Neural progenitor cell (in vitro differentiated cells): ENCODE results near the gene CSNK2A1. TPM values are rescaled to one million over a fixed set of nuclear protein-coding genes. Genes with fewer than 3 reads are reported as not detected.
"Not testable (repeated sequence)": the region's sequence is repeated elsewhere in the genome, so short reads cannot be mapped to it uniquely, and the experiment has no call there.

Source experiments
- DNase-seq: peaks from one replicate; pipeline ENCODE4 v3.0.0-alpha.2; 2016; ENCODE audit warnings: low spot score
- H2AFZ ChIP-seq: fragments of 200-600 bp; sonication (generic); replicated peaks from 2 replicates; pipeline ENCODE4 v1.6.1; 2016; ENCODE audit warnings: antibody characterized with exemption
- H3F3A ChIP-seq: fragments of 200-600 bp; sonication (generic); 2 replicates; pipeline ENCODE4 v1.6.1; 2016; ENCODE audit warnings: antibody characterized with exemption, low read depth
- H3K27ac ChIP-seq: fragments of 200-600 bp; sonication (generic); 2 replicates; pipeline ENCODE4 v1.5.1; 2016; ENCODE audit warnings: mild to moderate bottlenecking
- H3K27me3 ChIP-seq: fragments of 200-600 bp; sonication (generic); 2 replicates; pipeline ENCODE4 v1.6.1; 2016; ENCODE audit warnings: mild to moderate bottlenecking, moderate library complexity
- H3K36me3 ChIP-seq: fragments of 200-600 bp; sonication (generic); 2 replicates; pipeline ENCODE4 v1.5.1; 2016
- H3K4me1 ChIP-seq: fragments of 200-600 bp; sonication (generic); 2 replicates; pipeline ENCODE4 v1.6.1; 2016; ENCODE audit warnings: mixed run types
- H3K4me2 ChIP-seq: fragments of 200-600 bp; sonication (generic); 2 replicates; pipeline ENCODE4 v1.6.1; 2016
- H3K4me3 ChIP-seq: fragments of 200-600 bp; sonication (generic); 2 replicates; pipeline ENCODE4 v1.5.1; 2016
- H3K79me2 ChIP-seq: fragments of 200-600 bp; sonication (generic); 2 replicates; pipeline ENCODE4 v1.6.1; 2016; ENCODE audit warnings: low read depth
- H3K9ac ChIP-seq: fragments of 200-600 bp; sonication (generic); 2 replicates; pipeline ENCODE4 v1.6.1; 2016
- H3K9me3 ChIP-seq: fragments of 200-600 bp; sonication (generic); 2 replicates; pipeline ENCODE4 v1.5.1; 2016; ENCODE audit warnings: low read depth
- H4K20me1 ChIP-seq: fragments of 200-600 bp; sonication (generic); 2 replicates; pipeline ENCODE4 v1.6.1; 2016; ENCODE audit warnings: low read depth
- H3K27ac Mint-ChIP-seq: 3 replicates; pipeline ENCODE4 v1.8.0; 2021; ENCODE audit warnings: mixed read lengths
- H3K27me3 Mint-ChIP-seq: 2 replicates; pipeline ENCODE4 v1.8.0; 2022; ENCODE audit warnings: low read depth, mild to moderate bottlenecking, inconsistent platforms, moderate library complexity, mixed read lengths; ENCODE audit not compliant: insufficient read depth
- H3K36me3 Mint-ChIP-seq: 3 replicates; pipeline ENCODE4 v1.8.0; 2021; ENCODE audit warnings: mixed read lengths
- H3K4me1 Mint-ChIP-seq: 3 replicates; pipeline ENCODE4 v1.8.0; 2021; ENCODE audit warnings: mixed read lengths
- H3K4me3 Mint-ChIP-seq: 3 replicates; pipeline ENCODE4 v1.8.0; 2021; ENCODE audit warnings: mild to moderate bottlenecking, moderate library complexity, mixed read lengths
- H3K9me3 Mint-ChIP-seq: 3 replicates; pipeline ENCODE4 v1.8.0; 2020; ENCODE audit warnings: mixed read lengths
- CTCF ChIP-seq: fragments of 200-600 bp; sonication (generic); IDR thresholded peaks from 2 replicates; pipeline ENCODE4 v1.5.1; 2017; ENCODE audit warnings: antibody characterized with exemption, mild to moderate bottlenecking
- EZH2 ChIP-seq: fragments of 200-600 bp; sonication (generic); IDR thresholded peaks from 2 replicates; pipeline ENCODE4 v1.6.1; 2017; ENCODE audit warnings: antibody characterized with exemption, mild to moderate bottlenecking, moderate library complexity
- EZH2phosphoT487 ChIP-seq: fragments of 200-600 bp; sonication (generic); IDR thresholded peaks from 2 replicates; pipeline ENCODE4 v1.6.1; 2017; ENCODE audit warnings: antibody characterized with exemption
- total RNA-seq: library from RNA; depleted of rRNA; stranded (reverse); fragments of >200 nt; gene quantifications from 2 replicates; pipeline ENCODE4 v1.2.3, GENCODE V29; 2015; ENCODE audit warnings: low replicate concordance

The CSNK2A1 gene
- total RNA-seq, 1 donor from 2014 or later: 599 TPM

GRCh38 chr20:478949-479429 lies 64.6 kb downstream of the CSNK2A1 start:
- Histone ChIP-seq H3K4me3 (no peak overlapping the region), H3F3A (peaks cover 27% of the 10 kb centered on the region), H3K9ac (no peak overlapping the region), H4K20me1 (peaks cover 9% of the 10 kb centered on the region), H3K9me3 (no peaks in the 10 kb centered on the region), H2AFZ (no peak overlapping the region), H3K4me1 (no peaks in the 10 kb centered on the region), H3K4me2 (no peak overlapping the region), H3K27me3 (no peaks in the 10 kb centered on the region), H3K27ac (no peak overlapping the region), H3K79me2 (no peaks in the 10 kb centered on the region), H3K36me3 (peaks cover 6% of the 10 kb centered on the region)
- Mint-ChIP-seq H3K27ac (no peak overlapping the region), H3K36me3 (peaks cover 36% of the 10 kb centered on the region), H3K9me3 (no peaks in the 10 kb centered on the region), H3K4me1 (no peaks in the 10 kb centered on the region), H3K4me3 (no peak overlapping the region), H3K27me3 (peaks cover 3% of the 10 kb centered on the region)
- peak; percentile 52 for DNase-seq
- peak; percentile 68 for TF ChIP-seq CTCF
- no peak for TF ChIP-seq EZH2phosphoT487

- Histone ChIP-seq H3K36me3 (peaks cover 3% of the 10 kb centered on the region), H3K4me2 (no peak overlapping the region), H3K9ac (no peak overlapping the region), H3K4me3 (no peak overlapping the region), H3K9me3 (no peaks in the 10 kb centered on the region), H3K27ac (no peak overlapping the region), H2AFZ (no peak overlapping the region), H4K20me1 (peaks cover 9% of the 10 kb centered on the region), H3F3A (peaks cover 24% of the 10 kb centered on the region), H3K4me1 (no peaks in the 10 kb centered on the region), H3K27me3 (no peaks in the 10 kb centered on the region), H3K79me2 (no peaks in the 10 kb centered on the region)
- peaks cover 3% of the 10 kb centered on the region for H3K27me3 Mint-ChIP-seq
- no peak for DNase-seq
- no peak overlapping the region for H3K4me3 Mint-ChIP-seq
- peaks cover under 1% of the 10 kb centered on the region for H3K9me3 Mint-ChIP-seq
- peaks cover 38% of the 10 kb centered on the region for H3K36me3 Mint-ChIP-seq
- H3K4me1 Mint-ChIP-seq: no peaks in the 10 kb centered on the region
- no peak overlapping the region for H3K27ac Mint-ChIP-seq
- no peak for TF ChIP-seq EZH2phosphoT487
- no peak for TF ChIP-seq EZH2
- TF ChIP-seq CTCF: no peak
These were observed 65.3 kb downstream of the CSNK2A1 start for GRCh38 chr20:478010-478948.

- H3K36me3 Mint-ChIP-seq: peaks cover 34% of the 10 kb centered on the region
- not testable (repeated sequence) for H3K27me3 Mint-ChIP-seq, H3K9ac ChIP-seq
These were observed 66.9 kb downstream of the CSNK2A1 start for GRCh38 chr20:476561-477249.

More at GRCh38 chr20:476561-477249, 66.9 kb downstream of the CSNK2A1 start:
- not testable (repeated sequence) for DNase-seq, H4K20me1 ChIP-seq, H3K9me3 Mint-ChIP-seq, H3K4me3 Mint-ChIP-seq, H3K4me1 Mint-ChIP-seq, H3K27ac Mint-ChIP-seq, H3K4me2 ChIP-seq, H3K4me3 ChIP-seq, H3K79me2 ChIP-seq, H2AFZ ChIP-seq, H3K4me1 ChIP-seq, H3K36me3 ChIP-seq, H3K9me3 ChIP-seq, H3K27me3 ChIP-seq, H3K27ac ChIP-seq
- peaks cover 20% of the 10 kb centered on the region for H3F3A ChIP-seq
